HG03575 (cell line): Measurements from ENCODE around the gene CRYBB3.
"Not testable (repeated sequence)": the region's sequence is repeated elsewhere in the genome, so short reads cannot be mapped to it uniquely, and the experiment has no call there.

Source experiments
- ATAC-seq: cut with Tn5 transposase; IDR thresholded peaks from one replicate; pipeline ENCODE4 v1.9.1; 2021; ENCODE audit not compliant: unreplicated experiment, insufficient number of reproducible peaks, low FRiP score; ENCODE audit errors: extremely low read depth

CRYBB3 gene

GRCh38 chr22:25201557-25202273 is 2.1 kb downstream of the CRYBB3 start:
- no peak for ATAC-seq

GRCh38 chr22:25202290-25202921 is 2.7 kb downstream of the CRYBB3 start:
- ATAC-seq = no peak

- no peak for ATAC-seq
Measured at GRCh38 chr22:25203082-25203481, 3.4 kb downstream of the CRYBB3 start.

- ATAC-seq = not testable (repeated sequence)
Measured at GRCh38 chr22:25204547-25204946, 4.9 kb downstream of the CRYBB3 start.

- ATAC-seq = no peak
Measured at GRCh38 chr22:25205847-25206246, 6.2 kb downstream of the CRYBB3 start.

GRCh38 chr22:25206998-25207397 is 7.3 kb downstream of the CRYBB3 start:
- ATAC-seq = no peak

- no peak for ATAC-seq
Measured at GRCh38 chr22:25207553-25208157, 8.0 kb downstream of the CRYBB3 start.

GRCh38 chr22:25208328-25208727 is 8.7 kb downstream of the CRYBB3 start:
- ATAC-seq = no peak

GRCh38 chr22:25208743-25209505 is 9.3 kb downstream of the CRYBB3 start:
- no peak for ATAC-seq

GRCh38 chr22:25210793-25211192 is 11.1 kb downstream of the CRYBB3 start:
- no peak for ATAC-seq

- no peak for ATAC-seq
Measured at GRCh38 chr22:25212337-25212736, 12.7 kb downstream of the CRYBB3 start.

- ATAC-seq = no peak
Measured at GRCh38 chr22:25213221-25213620, 13.6 kb downstream of the CRYBB3 start.

- no peak for ATAC-seq
Measured at GRCh38 chr22:25216230-25216629, 16.6 kb downstream of the CRYBB3 start.

- ATAC-seq = no peak
Measured at GRCh38 chr22:25219211-25219689, 19.6 kb downstream of the CRYBB3 start, which contains the start of gene CRYBB2. TSS of gene CRYBB2 (plus strand) at chr22:25219639. CDS start at chr22:25221430, 1,791 bp downstream.

- no peak for ATAC-seq
Measured at GRCh38 chr22:25219948-25220442, 20.3 kb downstream of the CRYBB3 start.

GRCh38 chr22:25221790-25222189 is 22.1 kb downstream of the CRYBB3 start:
- ATAC-seq = no peak

- no peak for ATAC-seq
Measured at GRCh38 chr22:25223269-25223850, 23.7 kb downstream of the CRYBB3 start.

GRCh38 chr22:25228822-25229221 is 29.2 kb downstream of the CRYBB3 start:
- ATAC-seq = no peak

- ATAC-seq = not testable (repeated sequence)
Measured at GRCh38 chr22:25230760-25231159, 31.1 kb downstream of the CRYBB3 start.
